Erythroblast (primary cell): ENCODE measurements around the gene HUNK.
"Not testable (repeated sequence)": the region's sequence is repeated elsewhere in the genome, so short reads cannot be mapped to it uniquely, and the experiment has no call there.

ENCODE experiments used
- DNase-seq, 2 experiments: peaks; one replicate each; lab custom pipeline; 2025; lab: John Stamatoyannopoulos, UW
- GATA1 ChIP-seq: IDR thresholded peaks from 2 replicates; pipeline ENCODE4 v1.6.1; 2011; ENCODE audit warnings: low read depth, mild to moderate bottlenecking, control low read depth, low read length, moderate library complexity
- POLR2A ChIP-seq: IDR thresholded peaks from 2 replicates; pipeline ENCODE4 v1.6.1; 2011; ENCODE audit warnings: mild to moderate bottlenecking, low read length

The HUNK gene

DNA sequence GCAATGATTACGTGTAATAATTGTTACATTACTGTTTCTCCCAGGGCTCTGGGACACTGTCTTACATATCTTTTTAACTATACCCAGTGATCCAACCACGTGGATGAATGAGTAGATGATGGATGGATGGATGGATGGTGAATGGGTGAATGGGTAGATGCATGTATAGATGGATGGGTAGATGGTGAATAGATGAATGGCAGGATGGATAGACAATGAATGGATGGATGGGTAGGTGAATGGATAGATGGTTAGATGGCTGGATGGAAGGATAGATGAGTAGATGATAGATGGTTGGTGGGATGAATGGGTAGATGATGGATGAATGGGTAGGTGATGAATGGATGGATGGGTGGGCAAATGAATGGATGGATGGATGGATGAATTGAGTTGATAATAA, 135.9 kb downstream of the HUNK start:
- no peak for TF ChIP-seq GATA1
- DNase-seq: no peak

DNA sequence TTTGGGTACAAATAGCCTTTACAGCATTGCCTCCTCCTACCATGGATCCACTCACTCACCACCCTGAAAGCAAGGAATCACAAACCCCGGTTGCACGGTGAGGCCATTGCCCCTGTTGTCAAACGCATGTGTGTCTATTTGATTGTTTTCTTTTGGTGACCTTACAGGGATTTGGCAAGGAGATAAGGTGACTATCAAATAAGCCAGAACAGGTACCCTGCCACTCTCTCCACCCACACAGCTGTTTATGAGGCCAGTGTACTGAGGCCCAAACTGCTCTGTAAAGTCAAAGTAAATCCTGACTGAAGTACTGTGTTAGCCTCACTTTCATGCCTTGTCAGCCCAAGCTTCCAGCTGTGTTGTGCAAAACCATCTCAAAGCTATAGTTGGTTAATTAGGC, 136.4 kb downstream of the HUNK start:
- no peak for TF ChIP-seq POLR2A
- TF ChIP-seq GATA1: no peak
- DNase-seq: no peak

DNA sequence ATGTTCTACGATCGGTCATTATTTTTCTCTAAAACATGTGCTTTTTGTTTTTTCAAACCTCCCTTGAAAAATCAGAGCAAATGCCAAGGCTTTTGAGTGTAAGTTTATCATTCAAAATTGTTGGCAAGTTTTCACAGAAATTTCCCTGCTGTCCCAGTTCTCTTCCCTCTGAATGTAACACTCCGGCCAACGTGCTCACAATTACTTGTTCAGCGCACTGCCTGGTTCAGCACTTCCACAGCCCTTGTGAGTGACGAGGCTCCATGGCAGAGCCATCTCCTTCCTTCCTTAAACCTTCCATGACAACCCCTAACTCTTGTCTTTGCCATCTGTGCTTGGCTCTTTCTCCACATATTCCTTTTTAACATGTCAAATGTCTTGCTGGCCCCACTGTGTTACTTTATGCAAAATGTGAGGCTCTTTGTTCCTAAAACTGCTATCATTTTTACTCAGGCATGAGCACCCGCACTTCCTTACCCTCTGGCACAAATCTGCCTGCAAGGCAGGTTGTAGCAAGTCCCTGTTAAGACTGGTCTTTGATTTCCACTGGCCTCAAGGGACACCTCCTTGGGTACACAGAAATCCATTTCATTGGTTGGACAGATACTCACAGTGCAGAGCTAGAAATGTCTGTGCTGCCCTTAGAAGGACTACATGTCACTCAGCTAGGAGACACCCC, 142.8 kb downstream of the HUNK start:
- no peak for DNase-seq
- TF ChIP-seq GATA1 (no peak), POLR2A (no peak)

DNA sequence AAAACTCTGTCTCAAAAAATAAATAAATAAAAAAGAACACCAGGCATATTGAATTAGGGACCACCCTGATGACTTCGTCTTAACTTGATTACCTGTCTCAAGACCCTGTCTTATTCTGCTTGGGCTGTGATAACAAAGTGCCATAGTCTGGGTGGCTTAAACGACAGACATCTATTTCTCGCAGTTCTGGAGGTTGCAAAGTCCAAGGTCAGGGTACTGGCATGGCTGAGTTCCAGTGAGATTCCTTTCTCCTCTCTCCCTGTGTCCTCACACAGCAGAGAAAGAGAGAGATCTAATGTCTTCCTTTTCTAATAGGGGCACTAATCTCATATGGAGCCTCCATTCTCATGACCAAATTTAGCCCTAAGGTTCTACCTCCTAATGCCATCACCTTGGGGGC, 145.6 kb downstream of the HUNK start:
- DNase-seq: no peak
- TF ChIP-seq GATA1 (no peak), POLR2A (no peak)

DNA sequence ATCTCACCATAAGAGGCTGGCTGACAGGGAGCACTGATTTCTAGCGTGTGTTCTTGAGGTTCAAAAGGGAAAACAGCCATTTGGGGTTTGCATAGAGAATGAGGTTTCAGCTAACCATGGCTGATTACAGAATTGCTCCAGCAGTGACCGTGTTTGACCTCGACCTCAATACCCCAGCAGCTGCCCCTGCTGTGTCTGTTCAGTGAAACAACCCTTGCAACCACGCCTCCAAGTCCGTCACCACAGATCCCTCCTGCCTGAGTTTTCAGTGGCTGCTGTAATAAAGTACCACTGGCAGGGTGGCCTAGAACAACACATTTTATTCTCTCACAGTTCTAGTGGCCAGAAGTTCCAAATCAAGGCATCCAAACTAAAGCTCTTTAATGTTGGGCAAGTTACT, 147.7 kb downstream of the HUNK start:
- no peak for DNase-seq
- TF ChIP-seq GATA1: no peak
- no peak for TF ChIP-seq POLR2A

DNA sequence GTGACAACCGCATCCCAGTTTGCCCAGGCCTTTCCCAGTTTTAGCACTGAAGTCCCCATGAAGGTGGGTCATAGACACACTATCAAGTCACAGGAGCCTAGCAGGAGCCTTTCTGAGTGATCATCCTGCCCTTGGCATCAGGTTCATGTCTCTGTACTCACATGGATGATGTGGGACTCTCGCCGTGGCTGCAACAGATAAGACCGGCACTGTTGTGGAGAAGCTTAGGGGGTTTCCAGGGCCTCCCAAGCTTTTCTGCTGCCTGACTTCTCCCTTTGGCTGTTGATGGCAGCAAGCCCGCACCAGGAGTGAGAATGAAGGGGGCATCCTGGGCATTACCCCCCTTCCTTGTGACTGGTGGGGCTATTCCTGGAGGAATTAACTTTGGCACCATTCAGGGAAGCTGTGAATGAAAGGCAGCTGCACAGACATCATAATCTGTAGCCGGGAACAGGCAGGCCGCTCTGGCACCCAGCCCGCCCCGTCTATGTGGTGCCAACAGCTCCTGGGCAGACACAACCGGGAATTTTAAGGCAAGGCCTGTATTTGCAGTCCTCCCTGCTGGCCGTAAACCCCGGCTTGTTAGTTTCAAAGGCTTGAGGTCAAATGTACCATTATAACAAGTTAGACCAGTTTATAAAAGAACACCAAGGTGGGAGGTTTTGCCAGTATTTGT, 148.6 kb downstream of the HUNK start:
- TF ChIP-seq POLR2A (no peak), GATA1 (no peak)
- DNase-seq: no peak

DNA sequence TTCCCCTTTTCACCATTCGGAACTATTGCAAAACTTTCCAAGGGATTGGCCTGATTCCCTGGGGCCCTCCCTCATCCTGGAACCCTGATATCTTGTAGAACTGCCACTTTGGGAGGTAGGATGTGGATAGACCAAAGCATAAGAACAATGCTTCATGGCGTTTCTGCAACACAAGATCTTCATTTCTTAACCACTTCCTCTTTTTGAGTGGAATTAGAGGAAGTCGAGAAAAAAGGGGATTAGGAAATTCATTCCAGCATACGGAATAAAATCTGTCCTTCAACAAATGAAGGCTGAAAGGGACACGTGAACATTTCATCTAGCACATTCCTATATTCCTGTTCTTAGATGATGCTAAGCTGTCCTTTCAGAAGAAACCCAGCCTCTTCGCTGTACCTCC, 149.3 kb downstream of the HUNK start:
- TF ChIP-seq POLR2A: no peak
- no peak for DNase-seq

DNA sequence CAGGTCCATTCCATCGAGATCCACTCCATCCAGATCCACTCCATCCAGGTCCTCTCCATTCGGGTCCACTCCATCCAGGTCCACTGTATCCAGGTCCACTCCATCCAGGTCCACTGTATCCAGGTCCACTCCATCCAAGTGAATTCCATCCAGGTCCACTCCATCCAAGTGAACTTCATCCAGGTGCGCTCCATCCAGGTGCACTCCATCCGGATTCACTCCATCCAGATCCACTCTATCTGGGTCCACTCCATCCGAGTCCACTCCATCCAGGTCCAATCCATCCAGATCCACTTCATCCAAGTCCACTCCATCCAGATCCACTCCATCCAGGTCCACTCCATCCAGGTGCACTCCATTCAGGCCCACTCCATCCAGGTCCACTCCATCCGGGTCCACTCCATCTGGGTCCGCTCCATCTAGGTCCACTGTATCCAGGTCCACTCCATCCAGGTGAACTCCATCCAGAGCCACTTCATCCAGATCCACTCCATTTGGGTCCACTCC, 157.4 kb downstream of the HUNK start:
- DNase-seq: no peak
- TF ChIP-seq POLR2A (no peak), GATA1 (no peak)

DNA sequence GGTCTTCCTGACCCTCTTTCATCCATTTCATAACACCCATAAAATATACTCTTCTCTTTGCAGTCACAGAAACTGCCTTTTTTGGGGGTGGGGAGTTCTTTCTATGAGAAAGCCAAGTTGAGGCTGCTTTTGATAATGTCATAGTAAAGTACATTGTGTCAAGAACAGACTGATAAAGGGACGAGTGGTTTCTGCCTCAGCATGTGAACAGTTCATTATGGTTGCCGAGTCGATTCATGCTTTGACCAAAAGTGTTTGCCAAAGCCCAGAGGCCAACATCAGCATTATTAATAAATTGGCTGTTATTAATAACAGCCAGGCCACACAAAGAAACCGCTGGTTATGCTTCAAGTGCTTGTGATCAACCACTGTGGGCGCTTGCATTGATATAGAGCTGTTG, 162.0 kb downstream of the HUNK start:
- TF ChIP-seq POLR2A: no peak
- no peak for TF ChIP-seq GATA1

DNA sequence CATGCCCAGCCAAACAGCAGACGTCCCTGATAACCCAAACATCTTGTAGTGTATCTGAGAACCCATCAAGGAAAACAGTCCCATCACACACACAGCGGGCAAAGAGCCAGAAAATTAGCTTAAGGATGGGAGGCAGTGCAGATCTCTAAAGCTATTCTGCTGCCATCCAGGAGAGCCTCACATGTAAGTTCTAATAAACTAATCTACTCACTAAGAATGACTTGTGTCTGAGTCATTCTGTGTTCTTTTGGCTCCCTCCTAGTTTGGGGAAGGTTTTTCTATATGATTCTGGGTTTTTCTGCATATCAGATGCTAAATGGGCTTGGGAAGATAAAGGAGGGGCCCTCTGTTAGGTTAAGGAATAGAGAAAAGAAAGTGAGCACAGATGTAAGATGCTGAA, 162.8 kb downstream of the HUNK start:
- TF ChIP-seq GATA1 (no peak), POLR2A (no peak)
- no peak for DNase-seq

More for the DNA sequence above, 162.0 kb downstream of the HUNK start:
- DNase-seq: no peak

DNA sequence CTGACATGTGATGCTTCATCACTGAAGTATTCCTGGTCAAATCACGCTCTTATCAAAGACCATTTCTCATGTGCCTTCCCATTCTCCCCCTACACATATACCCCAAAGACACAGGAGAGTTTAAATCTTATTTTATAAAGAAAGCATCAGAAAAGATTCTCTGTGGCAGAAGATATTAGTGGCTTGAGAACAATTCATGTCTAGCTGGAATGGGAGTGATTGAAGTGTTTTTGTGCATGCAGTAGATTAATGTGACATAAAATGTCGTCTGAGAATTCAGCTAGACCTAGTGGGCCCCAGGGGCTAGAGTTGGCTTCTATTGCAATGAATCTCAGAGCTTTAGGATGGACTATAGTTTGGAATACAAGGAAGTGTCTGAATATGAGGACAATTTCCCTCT, 163.9 kb downstream of the HUNK start:
- no peak for DNase-seq
- no peak for TF ChIP-seq POLR2A
- no peak for TF ChIP-seq GATA1

DNA sequence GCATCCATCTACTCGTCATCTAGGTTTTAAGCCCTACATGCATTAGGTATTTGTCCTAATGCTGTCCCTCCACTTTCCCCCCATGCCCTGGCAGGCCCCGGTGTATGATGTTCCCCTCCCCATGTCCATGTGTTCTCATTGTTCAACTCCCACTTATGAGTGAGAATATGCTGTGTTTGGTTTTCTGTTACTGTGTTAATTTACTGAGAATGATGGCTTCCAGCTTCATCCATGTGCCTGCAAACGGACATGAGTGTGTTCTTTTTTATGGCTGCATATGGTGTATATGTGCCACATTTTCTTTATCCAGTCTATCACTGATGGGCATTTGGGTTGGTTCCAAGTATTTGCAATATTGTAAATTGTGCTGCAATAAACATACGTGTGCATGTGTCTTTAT, 165.9 kb downstream of the HUNK start:
- not testable (repeated sequence) for DNase-seq

DNA sequence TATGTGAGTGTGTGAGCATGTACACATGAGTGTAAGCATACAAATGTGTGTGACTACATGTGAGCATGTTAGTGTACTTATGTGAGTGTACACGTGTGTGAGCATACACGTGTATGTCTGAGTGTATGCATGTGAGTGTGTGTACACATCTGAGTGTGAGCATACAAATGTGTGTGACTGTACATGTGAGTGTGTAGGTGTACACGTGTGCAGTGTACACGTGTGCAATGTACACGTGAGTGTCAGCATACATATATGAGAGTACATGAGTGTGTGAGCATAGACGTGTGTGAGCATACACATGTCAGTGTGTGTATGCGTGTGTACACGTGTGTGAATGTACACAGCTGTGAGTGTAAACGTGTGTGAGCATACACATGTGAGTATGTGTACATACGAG, 170.6 kb downstream of the HUNK start:
- no peak for DNase-seq
- no peak for TF ChIP-seq POLR2A
- no peak for TF ChIP-seq GATA1

DNA sequence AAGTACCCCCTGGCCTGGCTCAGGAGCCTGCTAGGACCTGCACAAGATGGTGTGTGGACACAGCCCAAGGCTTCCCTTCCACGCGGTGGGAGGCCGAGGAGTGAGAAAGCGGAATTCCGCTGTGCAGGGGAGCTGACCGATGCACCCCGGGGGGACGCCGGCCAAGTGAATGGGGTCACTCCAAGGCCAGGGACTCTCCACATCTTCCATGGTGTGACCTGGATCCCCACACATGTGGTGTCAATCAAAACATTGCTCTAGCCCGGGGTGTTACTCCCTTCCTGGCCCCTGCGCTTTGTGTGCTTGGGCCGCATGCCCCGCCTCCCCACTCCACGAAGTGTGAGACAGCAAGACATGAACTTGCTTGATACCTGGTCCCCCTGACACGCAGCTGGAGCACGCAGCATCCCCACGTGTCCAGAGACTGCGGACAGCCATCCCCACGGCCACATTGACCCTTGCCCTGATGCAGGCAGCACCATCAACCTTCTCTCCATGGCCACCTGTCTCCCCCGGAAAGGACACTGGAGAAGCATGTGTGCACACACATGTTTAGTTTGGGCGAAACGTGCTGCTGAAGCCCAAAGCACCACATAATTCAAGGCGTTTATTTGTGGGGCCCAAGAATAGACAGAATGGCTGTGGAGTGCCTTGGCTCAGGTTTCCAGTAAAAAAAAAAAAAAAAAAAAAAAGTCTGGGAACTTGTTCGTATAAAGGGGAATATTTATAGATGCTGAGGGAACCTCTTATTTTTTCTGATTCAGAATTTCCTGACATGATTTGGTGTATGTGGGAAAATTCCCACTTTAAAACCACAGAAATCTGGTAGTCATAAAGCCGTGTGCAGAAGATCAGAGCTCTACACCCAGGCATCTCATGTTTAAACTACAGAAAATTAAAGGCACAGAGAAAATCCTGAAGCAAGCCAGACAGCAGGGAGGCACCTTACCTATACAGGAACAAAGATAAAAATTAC, 171.7 kb downstream of the HUNK start:
- no peak for TF ChIP-seq POLR2A
- TF ChIP-seq GATA1: no peak
- DNase-seq: no peak

DNA sequence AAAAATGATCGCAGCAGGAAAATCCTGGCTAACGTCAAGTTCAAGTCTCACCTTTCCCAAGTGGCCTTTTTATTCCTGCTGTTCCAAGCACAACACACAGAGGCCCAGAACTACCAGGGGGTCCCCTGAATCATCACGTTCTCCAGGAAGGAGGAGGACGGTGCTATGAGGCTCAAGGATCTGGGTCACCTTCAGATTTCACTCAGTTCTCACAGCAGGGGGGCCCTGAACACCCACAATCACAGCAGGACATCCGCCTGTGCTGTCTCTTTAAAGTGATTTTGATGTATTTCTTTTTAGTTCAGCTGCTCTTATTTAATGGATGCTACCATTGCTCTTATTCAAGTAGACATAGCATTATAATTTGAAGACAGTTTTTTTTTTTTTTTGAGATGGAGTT, 173.4 kb downstream of the HUNK start:
- TF ChIP-seq GATA1 (no peak), POLR2A (no peak)
- no peak for DNase-seq

DNA sequence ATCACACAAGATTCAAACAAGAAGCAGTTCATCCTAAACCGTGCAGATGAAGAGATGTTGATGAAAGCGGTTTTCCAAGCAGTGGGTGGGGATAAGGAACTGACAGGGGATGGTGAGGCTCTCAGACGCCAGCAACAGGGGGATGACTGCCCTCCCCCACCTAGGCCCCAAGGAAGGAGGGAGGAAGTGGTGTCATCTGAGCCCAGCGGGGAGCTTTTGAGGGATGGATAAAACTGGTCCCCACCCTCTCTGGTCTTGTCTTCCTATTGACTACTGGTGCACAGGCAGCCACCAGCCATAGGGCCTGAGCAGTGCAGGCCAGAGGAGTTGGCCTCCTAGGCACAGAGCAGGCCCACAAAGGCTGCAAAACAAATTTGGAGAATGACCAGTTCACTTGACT, 175.5 kb downstream of the HUNK start:
- TF ChIP-seq POLR2A (no peak), GATA1 (no peak)
- no peak for DNase-seq
